Loucy (cell line): Measurements from ENCODE around the gene RPRML.

Experiments used
- CTCF ChIP-seq: fragments of 200-600 bp; sonication (generic); conservative IDR thresholded peaks from 2 replicates; pipeline ENCODE4 v1.5.1; 2014; ENCODE audit warnings: mild to moderate bottlenecking, antibody characterized with exemption, low read length
- EZH2phosphoT487 ChIP-seq: fragments of 200-600 bp; IDR thresholded peaks from 2 replicates; pipeline ENCODE4 v1.6.1; 2018; ENCODE audit warnings: antibody characterized with exemption, mild to moderate bottlenecking, moderate library complexity, borderline replicate concordance

- TF ChIP-seq EZH2phosphoT487 (no peak), CTCF (no peak)
These were observed at the start of gene RPRML for GRCh38 chr17:46979147-46979863.
